ENCODE measurements around the gene GCGR. TPM values are rescaled to one million over a fixed set of nuclear protein-coding genes. Genes with fewer than 3 reads are reported as not detected.

GCGR gene
- total RNA-seq, 1 donor from 2014 or later = not detected

- no peak for TF ChIP-seq CTCF (conservative IDR thresholded peaks at IDR 0.05; ENCODE audit: low read depth, low read length)
- DNase-seq (ENCODE audit: low read depth) = no peak
- no peak overlapping the region for H3K4me3 ChIP-seq (ENCODE audit: low read depth, low read length)
Observed at GRCh38 chr17:81802856-81803643, 900 bp upstream of the GCGR start.

- no peak overlapping the region for H3K4me3 ChIP-seq (ENCODE audit: low read depth, low read length)
- no peak for TF ChIP-seq CTCF (conservative IDR thresholded peaks at IDR 0.05; ENCODE audit: low read depth, low read length)
- DNase-seq (ENCODE audit: low read depth) = no peak
Observed at GRCh38 chr17:81804559-81805399, 829 bp downstream of the GCGR start.

DNA sequence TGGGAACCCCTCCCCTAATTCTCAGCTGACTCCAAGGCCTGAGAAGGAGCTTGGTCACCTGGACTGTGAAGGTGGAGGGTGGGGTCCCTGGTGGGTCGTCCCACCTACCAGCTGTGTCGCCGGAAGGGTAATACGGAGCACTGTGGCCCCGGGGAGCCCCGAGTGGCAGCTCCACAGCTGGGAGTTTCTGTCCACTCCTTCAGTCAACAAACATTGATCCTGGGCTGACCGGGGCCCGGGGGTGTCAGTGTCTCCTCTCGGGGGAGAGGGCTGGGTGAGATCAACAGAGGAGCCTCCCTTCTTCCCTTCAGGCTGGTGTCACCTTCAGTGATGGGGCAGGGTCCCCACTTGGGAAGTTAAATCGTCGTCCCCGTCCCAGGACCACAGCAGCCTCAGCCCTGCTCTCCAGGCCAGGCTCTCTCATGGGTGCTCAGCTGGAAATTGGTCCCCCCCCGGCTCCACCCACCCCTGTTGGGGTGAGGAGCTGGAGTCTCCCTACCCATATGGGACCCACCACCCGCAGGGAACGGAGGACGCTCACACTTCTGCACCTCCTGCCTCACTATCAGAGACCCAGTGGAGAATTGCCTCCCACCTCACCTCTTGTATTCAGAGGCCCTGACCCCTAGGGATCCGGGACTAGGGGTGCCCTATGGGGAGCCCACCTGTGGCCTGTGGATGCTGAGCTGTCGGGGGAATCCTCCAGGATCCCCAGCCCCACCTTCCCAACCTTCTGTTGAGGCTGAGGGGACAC is 1.9 kb downstream of the GCGR start:
- no peak for DNase-seq (ENCODE audit: low read depth)
- no peak overlapping the region for H3K4me3 ChIP-seq (ENCODE audit: low read depth, low read length)
- TF ChIP-seq CTCF (conservative IDR thresholded peaks at IDR 0.05; ENCODE audit: low read depth, low read length) = no peak

DNA sequence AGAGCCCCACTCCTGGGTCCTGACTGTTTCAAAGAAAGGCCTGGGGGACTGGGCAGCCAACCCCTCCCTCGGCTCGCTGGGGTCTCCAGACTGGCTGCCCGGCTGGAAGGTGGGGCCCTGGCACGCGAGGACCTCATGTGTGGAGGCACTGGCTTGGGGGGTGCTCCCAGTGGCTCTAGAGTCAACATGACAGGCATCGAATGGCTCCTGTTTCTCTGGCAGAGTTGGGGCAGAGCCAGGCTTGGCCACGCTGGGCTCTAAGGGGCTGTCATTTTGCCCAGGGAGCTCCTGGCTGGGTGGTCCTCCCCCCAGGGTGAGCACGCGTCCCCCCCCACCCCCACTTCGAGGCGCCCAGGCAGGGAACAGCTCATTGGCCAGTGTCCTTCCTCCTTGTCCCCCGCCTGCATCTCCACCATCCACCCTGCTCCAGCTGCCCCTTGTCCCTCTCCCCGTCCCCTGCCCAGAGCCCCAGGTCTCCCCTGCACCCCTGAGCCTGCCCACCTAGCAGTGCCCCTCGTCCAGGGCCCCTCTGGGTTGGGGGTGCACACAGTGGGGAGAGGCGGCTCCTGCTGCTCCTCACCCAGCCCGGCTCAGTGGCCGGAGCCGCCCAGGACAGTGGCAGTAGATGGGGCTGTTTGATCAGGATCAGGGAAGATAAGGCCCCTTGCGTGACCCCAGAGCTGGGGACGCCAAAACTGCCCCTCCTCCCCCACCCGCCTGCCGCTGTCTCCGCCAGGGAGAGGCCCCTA is 2.7 kb downstream of the GCGR start:
- H3K4me3 ChIP-seq (ENCODE audit: low read depth, low read length) = no peak overlapping the region
- no peak for DNase-seq (ENCODE audit: low read depth)
- no peak for TF ChIP-seq CTCF (conservative IDR thresholded peaks at IDR 0.05; ENCODE audit: low read depth, low read length)

GRCh38 chr17:81807210-81807719 is 3.3 kb downstream of the GCGR start:
- H3K4me3 ChIP-seq (ENCODE audit: low read depth, low read length) = no peak overlapping the region
- DNase-seq (ENCODE audit: low read depth) = no peak
- TF ChIP-seq CTCF (conservative IDR thresholded peaks at IDR 0.05; ENCODE audit: low read depth, low read length) = no peak

GRCh38 chr17:81807839-81808238 is 3.9 kb downstream of the GCGR start:
- DNase-seq (ENCODE audit: low read depth) = no peak
- no peak for TF ChIP-seq CTCF (conservative IDR thresholded peaks at IDR 0.05; ENCODE audit: low read depth, low read length)
- no peak overlapping the region for H3K4me3 ChIP-seq (ENCODE audit: low read depth, low read length)

Data from epithelial cell of proximal tubule (primary cell).